ENCODE measurements around the gene WDR43. TPM values are rescaled to one million over a fixed set of nuclear protein-coding genes. Genes with fewer than 3 reads are reported as not detected.

Gene WDR43
- total and polyA plus RNA-seq, 2 experiments from 2014 or later = 101 to 140 TPM

GRCh38 chr2:28981016-28981441, 86.6 kb downstream of the WDR43 start, which contains the start of gene TOGARAM2:
TOGARAM2 (plus strand) TSS chr2:28981298; CDS start chr2:28994835, 13,537 bp downstream.
- Histone ChIP-seq H3K27me3 (ENCODE audit: insufficient read depth) (no peaks in the 10 kb centered on the region), H3K4me2 (no peak within 1 kb of the TSS), H3K4me3 (no peak within 1 kb of the TSS), H4K20me1 (replicated peaks; ENCODE audit: insufficient read depth) (no peaks in the 10 kb centered on the region), H3K9me2 (ENCODE audit: insufficient read depth) (no peaks in the 10 kb centered on the region), H3F3A (replicated peaks; ENCODE audit: low read depth) (no peaks in the 10 kb centered on the region), H3K79me2 (replicated peaks; ENCODE audit: insufficient read depth) (no peaks in the 10 kb centered on the region), H3K4me1 (ENCODE audit: insufficient read depth) (no peaks in the 10 kb centered on the region), H3K36me3 (ENCODE audit: insufficient read depth) (no peaks in the 10 kb centered on the region), H2AFZ (no peak within 1 kb of the TSS), H3K27ac (ENCODE audit: low read depth) (no peak within 1 kb of the TSS)
- ATAC-seq (peak; percentile 24; the same call in 1 of the 3 replicates), DNase-seq (ENCODE audit: low spot score) (no peak)
- Mint-ChIP-seq H3K4me3 (no peak within 1 kb of the TSS), H3K4me1 (peaks cover 3% of the 10 kb centered on the region), H3K36me3 (ENCODE audit: low read depth) (no peaks in the 10 kb centered on the region), H3K9me3 (no peaks in the 10 kb centered on the region), H3K27me3 (ENCODE audit: insufficient read depth, low read depth, poor library complexity) (peaks cover 5% of the 10 kb centered on the region), H3K27ac (no peak within 1 kb of the TSS)
- no peak for TF ChIP-seq EZH2phosphoT487 (IDR thresholded peaks at IDR 0.05; ENCODE audit: unreplicated experiment)
- TF ChIP-seq EZH2 (IDR thresholded peaks at IDR 0.05; ENCODE audit: low read depth, unreplicated experiment) = no peak
- TF ChIP-seq ZNF331 (CRISPR knock-in tag; IDR thresholded peaks at IDR 0.05; ENCODE audit: low read depth) = no peak
- TF ChIP-seq JUNB (IDR thresholded peaks at IDR 0.05; ENCODE audit: unreplicated experiment) = no peak
- no peak for TF ChIP-seq STAT1 (IDR thresholded peaks at IDR 0.05; ENCODE audit: unreplicated experiment)
- TF ChIP-seq CREB1 (CRISPR knock-in tag; IDR thresholded peaks at IDR 0.05; ENCODE audit: low read depth) = no peak
- no peak for TF ChIP-seq ETS1 (IDR thresholded peaks at IDR 0.05)
- TF ChIP-seq NANOG (IDR thresholded peaks at IDR 0.05; ENCODE audit: borderline replicate concordance) = no peak
- no peak for TF ChIP-seq ZNF462 (CRISPR knock-in tag; IDR thresholded peaks at IDR 0.05)
- no peak for TF ChIP-seq POLR2AphosphoS5 (IDR thresholded peaks at IDR 0.05; ENCODE audit: low read depth)
- no peak for TF ChIP-seq CTCF (conservative IDR thresholded peaks at IDR 0.05; ENCODE audit: low read depth in 2 of 2)
- TF ChIP-seq REST (IDR thresholded peaks at IDR 0.05; ENCODE audit: unreplicated experiment) = no peak
- no peak for TF ChIP-seq ZNF114 (CRISPR knock-in tag; IDR thresholded peaks at IDR 0.05)

Data from GM23338 (cell line).